Chondrocyte (in vitro differentiated cells): Measurements from ENCODE around the gene SLC17A2. TPM values are rescaled to one million over a fixed set of nuclear protein-coding genes. Genes with fewer than 3 reads are reported as not detected.
"Not testable (repeated sequence)": the region's sequence is repeated elsewhere in the genome, so short reads cannot be mapped to it uniquely, and the experiment has no call there.

Source experiments
- DNase-seq: peaks from one replicate; pipeline ENCODE4 v3.0.0; 2021; ENCODE audit warnings: mixed read lengths, low spot score
- H3K27ac Mint-ChIP-seq: one replicate; pipeline ENCODE4 v1.8.0; 2021; ENCODE audit warnings: mild to moderate bottlenecking, moderate library complexity, mixed read lengths; ENCODE audit not compliant: unreplicated experiment
- H3K27me3 Mint-ChIP-seq: 2 replicates; pipeline ENCODE4 v1.8.0; 2021; ENCODE audit warnings: low read depth, mixed read lengths
- H3K36me3 Mint-ChIP-seq: 2 replicates; pipeline ENCODE4 v1.8.0; 2021; ENCODE audit warnings: low read depth, mixed read lengths
- H3K4me1 Mint-ChIP-seq: 2 replicates; pipeline ENCODE4 v1.8.0; 2021; ENCODE audit warnings: low read depth, mild to moderate bottlenecking, mixed read lengths
- H3K4me3 Mint-ChIP-seq: one replicate; pipeline ENCODE4 v1.8.0; 2021; ENCODE audit warnings: mild to moderate bottlenecking, moderate library complexity, mixed read lengths; ENCODE audit not compliant: unreplicated experiment
- H3K9me3 Mint-ChIP-seq: 2 replicates; pipeline ENCODE4 v1.8.0; 2021; ENCODE audit warnings: low read depth, mixed read lengths
- CTCF ChIP-seq: fragments of 200-600 bp; sonication (generic); IDR thresholded peaks from 2 replicates; pipeline ENCODE4 v1.5.0; 2021; ENCODE audit warnings: antibody characterized with exemption, mild to moderate bottlenecking, moderate library complexity
- total RNA-seq: library from RNA; stranded (reverse); gene quantifications from 3 replicates; pipeline ENCODE4 v1.2.1, GENCODE V29; 2021

SLC17A2 gene
- total RNA-seq, 1 donor from 2014 or later: not detected

GRCh38 chr6:25950297-25950696 is 19.8 kb upstream of the SLC17A2 start:
- H3K27me3 Mint-ChIP-seq: no peaks in the 10 kb centered on the region
- no peak for TF ChIP-seq CTCF
- H3K9me3 Mint-ChIP-seq: no peaks in the 10 kb centered on the region

GRCh38 chr6:25949695-25950094 is 19.2 kb upstream of the SLC17A2 start:
- Mint-ChIP-seq H3K27ac (no peak overlapping the region), H3K4me1 (peaks cover 4% of the 10 kb centered on the region), H3K4me3 (no peak overlapping the region), H3K36me3 (no peaks in the 10 kb centered on the region), H3K27me3 (no peaks in the 10 kb centered on the region), H3K9me3 (no peaks in the 10 kb centered on the region)
- no peak for TF ChIP-seq CTCF
- no peak for DNase-seq

More at GRCh38 chr6:25950297-25950696, 19.8 kb upstream of the SLC17A2 start:
- H3K4me1 Mint-ChIP-seq: no peaks in the 10 kb centered on the region
- H3K27ac Mint-ChIP-seq: no peak overlapping the region
- no peak overlapping the region for H3K4me3 Mint-ChIP-seq
- DNase-seq: no peak
- no peaks in the 10 kb centered on the region for H3K36me3 Mint-ChIP-seq

DNA sequence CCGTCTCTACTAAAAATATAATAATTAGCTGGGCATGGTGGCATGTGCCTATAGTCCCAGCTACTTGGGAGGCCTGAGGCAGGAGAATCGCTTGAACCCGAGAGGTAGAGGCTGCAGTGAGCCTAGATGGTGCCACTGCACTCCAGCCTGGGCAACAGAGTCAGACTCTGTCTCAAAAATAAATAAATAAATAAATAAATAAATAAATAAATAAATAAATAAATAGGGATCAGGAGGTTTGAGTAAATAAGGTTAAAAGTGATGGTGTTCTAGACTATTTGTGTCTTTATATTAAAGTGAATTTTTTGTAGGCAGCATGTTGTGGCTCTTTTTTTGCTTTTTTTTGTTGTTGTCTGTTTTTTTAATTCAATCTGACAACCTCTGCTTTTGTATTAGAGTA is 17.0 kb upstream of the SLC17A2 start:
- not testable (repeated sequence) for H3K9me3 Mint-ChIP-seq, DNase-seq, H3K36me3 Mint-ChIP-seq, H3K4me3 Mint-ChIP-seq, H3K4me1 Mint-ChIP-seq, H3K27me3 Mint-ChIP-seq, H3K27ac Mint-ChIP-seq

DNA sequence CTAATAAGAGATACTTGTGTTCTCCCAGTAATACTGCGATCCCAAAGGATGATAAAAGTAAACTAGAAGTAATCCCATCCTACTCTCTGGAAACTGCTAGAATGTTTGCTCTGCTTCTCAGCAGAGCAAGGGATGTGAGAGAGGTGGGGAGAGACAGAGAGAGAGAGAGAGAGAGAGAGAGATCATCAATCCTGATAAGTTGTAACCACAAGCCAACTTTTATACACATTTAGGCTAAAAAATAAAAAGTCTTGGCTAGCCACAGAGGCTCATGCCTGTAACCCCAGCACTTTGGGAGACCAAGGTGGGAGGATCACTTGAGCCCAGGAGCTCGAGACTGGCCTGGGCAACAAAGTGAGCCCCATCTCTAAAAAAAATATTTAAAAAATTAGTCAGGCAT is 16.1 kb upstream of the SLC17A2 start:
- Mint-ChIP-seq H3K36me3 (no peaks in the 10 kb centered on the region), H3K4me1 (peaks cover 8% of the 10 kb centered on the region), H3K27ac (no peak overlapping the region), H3K9me3 (no peaks in the 10 kb centered on the region), H3K27me3 (no peaks in the 10 kb centered on the region), H3K4me3 (no peak overlapping the region)
- no peak for DNase-seq
- no peak for TF ChIP-seq CTCF

- not testable (repeated sequence) for H3K9me3 Mint-ChIP-seq, DNase-seq, H3K36me3 Mint-ChIP-seq, H3K27ac Mint-ChIP-seq, H3K4me1 Mint-ChIP-seq, H3K4me3 Mint-ChIP-seq, H3K27me3 Mint-ChIP-seq
Measured at GRCh38 chr6:25945738-25946137, 15.2 kb upstream of the SLC17A2 start.

- Mint-ChIP-seq H3K27ac (no peak overlapping the region), H3K27me3 (peaks cover under 1% of the 10 kb centered on the region), H3K4me3 (no peak overlapping the region), H3K36me3 (no peaks in the 10 kb centered on the region), H3K4me1 (peaks cover 8% of the 10 kb centered on the region), H3K9me3 (no peaks in the 10 kb centered on the region)
- DNase-seq: no peak
- TF ChIP-seq CTCF: no peak
Measured at GRCh38 chr6:25944688-25945574, 14.4 kb upstream of the SLC17A2 start.
